H9 (cell line): ENCODE data around the gene WARS2. TPM values are rescaled to one million over a fixed set of nuclear protein-coding genes. Genes with fewer than 3 reads are reported as not detected.

Source experiments
- DNase-seq: peaks from one replicate; pipeline ENCODE4 v3.0.0-alpha.2; 2017
- H2AFZ ChIP-seq: one replicate; pipeline ENCODE4 v1.6.1; 2013; ENCODE audit warnings: mild to moderate bottlenecking, low read length, control low read depth, moderate library complexity
- H2AK5ac ChIP-seq: 2 replicates; pipeline ENCODE4 v1.6.1; 2013; ENCODE audit warnings: low read length, control low read depth, mixed read lengths; ENCODE audit not compliant: insufficient read length
- H2BK120ac ChIP-seq: one replicate; pipeline ENCODE4 v1.6.1; 2013; ENCODE audit warnings: low read depth, mild to moderate bottlenecking, low read length, control low read depth, inconsistent platforms; ENCODE audit not compliant: poor library complexity, severe bottlenecking
- H2BK12ac ChIP-seq: 2 replicates; pipeline ENCODE4 v1.6.1; 2013; ENCODE audit warnings: low read length, control low read depth, mixed read lengths, low read depth; ENCODE audit not compliant: insufficient read length
- H2BK15ac ChIP-seq: 2 replicates; pipeline ENCODE4 v1.6.1; 2013; ENCODE audit warnings: low read depth, low read length, control low read depth
- H2BK20ac ChIP-seq: one replicate; pipeline ENCODE4 v1.6.1; 2013; ENCODE audit warnings: low read depth, mild to moderate bottlenecking, low read length, control low read depth, inconsistent platforms; ENCODE audit not compliant: poor library complexity, severe bottlenecking
- H2BK5ac ChIP-seq: 2 replicates; pipeline ENCODE4 v1.6.1; 2013; ENCODE audit warnings: low read length, control low read depth, mixed read lengths; ENCODE audit not compliant: insufficient read length
- H3K14ac ChIP-seq: 2 replicates; pipeline ENCODE4 v1.6.1; 2013; ENCODE audit warnings: low read length, control low read depth; ENCODE audit not compliant: insufficient read depth
- H3K18ac ChIP-seq: 2 replicates; pipeline ENCODE4 v1.6.1; 2013; ENCODE audit warnings: low read depth, mild to moderate bottlenecking, mixed read lengths, low read length, control low read depth; ENCODE audit not compliant: insufficient read length
- H3K23ac ChIP-seq: 2 replicates; pipeline ENCODE4 v1.6.1; 2013; ENCODE audit warnings: low read length, control low read depth, mixed read lengths, low read depth; ENCODE audit not compliant: insufficient read length
- H3K23me2 ChIP-seq: 2 replicates; pipeline ENCODE4 v1.6.1; 2013; ENCODE audit warnings: low read depth, mild to moderate bottlenecking, mixed read lengths, low read length, control low read depth; ENCODE audit not compliant: insufficient read length, poor library complexity, severe bottlenecking
- H3K27ac ChIP-seq: 2 replicates; pipeline ENCODE4 v1.5.1; 2013; ENCODE audit warnings: low read length, control low read depth, mixed read lengths, low read depth; ENCODE audit not compliant: insufficient read length
- H3K27me3 ChIP-seq: 2 replicates; pipeline ENCODE4 v1.6.1; 2013; ENCODE audit warnings: low read length, control low read depth, inconsistent platforms; ENCODE audit not compliant: insufficient read depth
- H3K4ac ChIP-seq: 2 replicates; pipeline ENCODE4 v1.6.1; 2013; ENCODE audit warnings: low read depth, mild to moderate bottlenecking, control low read depth, inconsistent platforms, low read length, moderate library complexity
- H3K4me1 ChIP-seq: 2 replicates; pipeline ENCODE4 v1.6.1; 2013; ENCODE audit warnings: low read length, control low read depth, inconsistent platforms; ENCODE audit not compliant: insufficient read depth
- H3K4me2 ChIP-seq: 2 replicates; pipeline ENCODE4 v1.6.1; 2013; ENCODE audit warnings: low read length, control low read depth, mixed read lengths; ENCODE audit not compliant: insufficient read length, insufficient read depth
- H3K56ac ChIP-seq: 2 replicates; pipeline ENCODE4 v1.6.1; 2013; ENCODE audit warnings: low read depth, mild to moderate bottlenecking, mixed read lengths, low read length, control low read depth; ENCODE audit not compliant: insufficient read length
- H3K79me1 ChIP-seq: 2 replicates; pipeline ENCODE4 v1.6.1; 2013; ENCODE audit warnings: low read depth, mild to moderate bottlenecking, moderate library complexity, low read length, control low read depth, inconsistent platforms; ENCODE audit not compliant: insufficient read depth, poor library complexity, severe bottlenecking
- H3K79me2 ChIP-seq: 2 replicates; pipeline ENCODE4 v1.6.1; 2013; ENCODE audit warnings: low read length, control low read depth, inconsistent platforms; ENCODE audit not compliant: insufficient read depth
- H3K9ac ChIP-seq: 2 replicates; pipeline ENCODE4 v1.6.1; 2013; ENCODE audit warnings: low read length, control low read depth, mixed read lengths; ENCODE audit not compliant: insufficient read length; ENCODE audit errors: extremely low read depth
- H3K9me3 ChIP-seq: one replicate; pipeline ENCODE4 v1.6.1; 2013; ENCODE audit warnings: low read depth, low read length, inconsistent platforms; ENCODE audit not compliant: control insufficient read depth
- H3T11ph ChIP-seq: one replicate; pipeline ENCODE4 v1.6.1; 2013; ENCODE audit warnings: mild to moderate bottlenecking, low read length, control low read depth, inconsistent platforms
- H4K20me1 ChIP-seq: one replicate; pipeline ENCODE4 v1.6.1; 2013; ENCODE audit not compliant: control insufficient read depth, insufficient read length, insufficient read depth
- H4K5ac ChIP-seq: 2 replicates; pipeline ENCODE4 v1.6.1; 2013; ENCODE audit warnings: low read depth, mild to moderate bottlenecking, mixed read lengths, low read length, control low read depth; ENCODE audit not compliant: insufficient read length
- H4K8ac ChIP-seq: replicated peaks from 2 replicates; pipeline ENCODE4 v1.6.1; 2013; ENCODE audit warnings: low read length, control low read depth, mixed read lengths, low read depth; ENCODE audit not compliant: insufficient read length
- H4K91ac ChIP-seq: 2 replicates; pipeline ENCODE4 v1.6.1; 2013; ENCODE audit warnings: low read depth, mild to moderate bottlenecking, moderate library complexity, mixed read lengths, low read length, control low read depth; ENCODE audit not compliant: insufficient read length
- H3K27ac Mint-ChIP-seq, 3 experiments: 2 replicates in 2 of 3; 3 replicates in 1 of 3; pipeline ENCODE4 v1.8.0; 2020 to 2021; ENCODE audit warnings: mixed read lengths in 3 of 3, mild to moderate bottlenecking in 1 of 3, moderate library complexity in 1 of 3
- H3K27me3 Mint-ChIP-seq: 2 replicates; pipeline ENCODE4 v1.8.0; 2021; ENCODE audit warnings: low read depth, mild to moderate bottlenecking, moderate library complexity, mixed read lengths
- H3K36me3 Mint-ChIP-seq, 3 experiments: 2 replicates in 2 of 3; 3 replicates in 1 of 3; pipeline ENCODE4 v1.8.0; 2020 to 2021; ENCODE audit warnings: low read depth in 3 of 3, mixed read lengths in 3 of 3; ENCODE audit not compliant: insufficient read depth in 1 of 3
- H3K4me1 Mint-ChIP-seq, 2 experiments: 2 replicates each; pipeline ENCODE4 v1.8.0; 2020; ENCODE audit warnings: mixed read lengths in 2 of 2
- H3K4me3 Mint-ChIP-seq, 2 experiments: 2 replicates in 1 of 2; 3 replicates in 1 of 2; pipeline ENCODE4 v1.8.0; 2020 to 2021; ENCODE audit warnings: mild to moderate bottlenecking in 2 of 2, mixed read lengths in 2 of 2, moderate library complexity in 1 of 2
- H3K9me3 Mint-ChIP-seq, 2 experiments: 2 replicates in 1 of 2; 3 replicates in 1 of 2; pipeline ENCODE4 v1.8.0; 2020; ENCODE audit warnings: mild to moderate bottlenecking in 2 of 2, mixed read lengths in 2 of 2, moderate library complexity in 1 of 2
- WGBS: extraction: QIAGEN DNeasy Blood & Tissue Kit; methylation state at CpG from one replicate; pipeline ENCODE4 v1.1.7; 2013; ENCODE audit warnings: missing lambda C conversion rate, low lambda C conversion rate, mixed read lengths; ENCODE audit not compliant: insufficient read length; ENCODE audit errors: extremely low coverage; 5-methylcytosine and 5-hydroxymethylcytosine counted together
- total RNA-seq: library from RNA; stranded (reverse); gene quantifications from 2 replicates; pipeline ENCODE4 v1.2.1, GENCODE V29; 2021
- TF ChIP-seq, protein P1 (sequence below): fragments of 200-600 bp; sonication (generic); conservative IDR thresholded peaks from 3 replicates; pipeline ENCODE4 v1.8.0; 2021; ENCODE audit warnings: antibody characterized with exemption, mild to moderate bottlenecking

Gene WARS2
- total RNA-seq, 1 experiment from 2014 or later = 9.7 TPM

DNA sequence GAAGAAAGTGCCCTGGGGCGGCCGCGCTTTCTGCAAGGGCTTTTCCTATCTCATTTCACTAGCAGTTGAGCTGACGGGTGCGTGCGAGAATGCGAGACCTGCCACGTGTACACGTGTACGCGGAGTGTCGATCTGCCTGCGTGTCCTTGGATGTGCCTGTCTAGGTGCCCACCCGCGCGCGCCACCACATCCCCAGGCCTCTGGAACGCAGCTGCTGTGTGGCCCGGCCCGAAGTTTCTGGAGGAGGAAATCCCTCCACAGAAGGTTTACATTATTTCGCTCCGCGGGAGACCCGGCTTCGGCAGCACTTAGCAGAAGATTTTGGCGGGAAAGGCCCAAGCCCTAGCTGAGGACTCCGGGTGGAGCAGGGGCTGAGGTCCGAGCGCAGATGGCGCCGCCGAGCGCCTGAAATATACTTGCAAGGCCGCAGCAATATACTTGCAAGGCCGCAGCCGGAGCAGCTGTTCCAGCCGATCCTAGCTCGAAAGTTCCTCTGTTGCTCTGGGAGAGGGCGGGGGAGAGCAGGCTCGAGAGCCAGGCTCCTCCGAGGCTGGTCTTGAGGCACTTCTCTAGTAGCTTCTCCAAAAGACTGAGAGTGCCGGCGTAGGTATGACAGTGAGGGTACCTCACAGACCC, 156.2 kb downstream of the WARS2 start:
- peak overlapping the region; percentile 52 for H3K4me2 ChIP-seq

More for the DNA sequence above, 156.2 kb downstream of the WARS2 start:
- Histone ChIP-seq H4K20me1 (no peaks in the 10 kb centered on the region), H3K79me2 (no peaks in the 10 kb centered on the region), H2AK5ac (no peak overlapping the region), H2BK20ac (no peak overlapping the region), H3K27me3 (peaks cover 91% of the 10 kb centered on the region), H3T11ph (no peak overlapping the region), H3K9ac (no peak overlapping the region), H3K79me1 (no peaks in the 10 kb centered on the region), H3K18ac (no peak overlapping the region), H2BK12ac (no peak overlapping the region), H2BK120ac (no peak overlapping the region), H2BK15ac (no peak overlapping the region), H3K23ac (no peak overlapping the region), H3K56ac (no peak overlapping the region), H3K27ac (no peak overlapping the region), H4K91ac (no peak overlapping the region), H3K23me2 (peaks cover 21% of the 10 kb centered on the region), H2BK5ac (no peak overlapping the region), H4K8ac (no peak overlapping the region), H3K4ac (no peak overlapping the region), H3K9me3 (no peaks in the 10 kb centered on the region), H2AFZ (no peak overlapping the region), H3K4me1 (peaks cover 6% of the 10 kb centered on the region), H4K5ac (no peak overlapping the region), H3K14ac (no peak overlapping the region)
- Mint-ChIP-seq H3K4me3 (peak overlapping the region; percentile 25 to 85; a peak in 4 of 5 replicates), H3K27ac (no peak overlapping the region), H3K36me3 (no peaks in the 10 kb centered on the region; a peak in 1 of 7 replicates), H3K27me3 (peaks cover 100% of the 10 kb centered on the region), H3K4me1 (peaks cover 54 to 68% of the 10 kb centered on the region in 2 experiments), H3K9me3 (peaks cover 2 to 19% of the 10 kb centered on the region in 2 experiments)
- DNase-seq = peak; percentile 86
- TF ChIP-seq, protein P1, sequence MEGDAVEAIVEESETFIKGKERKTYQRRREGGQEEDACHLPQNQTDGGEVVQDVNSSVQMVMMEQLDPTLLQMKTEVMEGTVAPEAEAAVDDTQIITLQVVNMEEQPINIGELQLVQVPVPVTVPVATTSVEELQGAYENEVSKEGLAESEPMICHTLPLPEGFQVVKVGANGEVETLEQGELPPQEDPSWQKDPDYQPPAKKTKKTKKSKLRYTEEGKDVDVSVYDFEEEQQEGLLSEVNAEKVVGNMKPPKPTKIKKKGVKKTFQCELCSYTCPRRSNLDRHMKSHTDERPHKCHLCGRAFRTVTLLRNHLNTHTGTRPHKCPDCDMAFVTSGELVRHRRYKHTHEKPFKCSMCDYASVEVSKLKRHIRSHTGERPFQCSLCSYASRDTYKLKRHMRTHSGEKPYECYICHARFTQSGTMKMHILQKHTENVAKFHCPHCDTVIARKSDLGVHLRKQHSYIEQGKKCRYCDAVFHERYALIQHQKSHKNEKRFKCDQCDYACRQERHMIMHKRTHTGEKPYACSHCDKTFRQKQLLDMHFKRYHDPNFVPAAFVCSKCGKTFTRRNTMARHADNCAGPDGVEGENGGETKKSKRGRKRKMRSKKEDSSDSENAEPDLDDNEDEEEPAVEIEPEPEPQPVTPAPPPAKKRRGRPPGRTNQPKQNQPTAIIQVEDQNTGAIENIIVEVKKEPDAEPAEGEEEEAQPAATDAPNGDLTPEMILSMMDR = peak; percentile 30; the same call in 2 of the 3 replicates
- no CpG with 5 or more reads among the region's 43 CpGs for WGBS
